Esophagus muscularis mucosa (tissue), 4 donors: ENCODE measurements around the gene MAST4.

ENCODE experiments used
- CTCF ChIP-seq, 3 experiments: fragments of 200-600 bp in 2 of 3; fragments of 450-650 bp in 1 of 3; sonication (generic) in 2 of 3; IDR thresholded peaks; one replicate each; pipeline ENCODE4 v1.5.1; 2017 to 2019; ENCODE audit warnings: antibody characterized with exemption in 3 of 3, mild to moderate bottlenecking in 2 of 3, moderate library complexity in 1 of 3
- EP300 ChIP-seq: sonication (generic); formaldehyde crosslinking; IDR thresholded peaks from one replicate; pipeline ENCODE4 v1.6.1; 2017; ENCODE audit warnings: antibody characterized with exemption
- POLR2A ChIP-seq: fragments of 450-650 bp; IDR thresholded peaks from one replicate; pipeline ENCODE4 v1.6.1; 2017; ENCODE audit warnings: antibody characterized with exemption, moderate library complexity, mild to moderate bottlenecking, low read depth

- TF ChIP-seq CTCF (IDR thresholded peaks at IDR 0.05) (no peak), POLR2A (no peak), EP300 (no peak)
These were observed 601.3 kb downstream of the MAST4 start for GRCh38 chr5:67197536-67197935.
